ENCODE data around the gene CSPG4. TPM values are rescaled to one million over a fixed set of nuclear protein-coding genes. Genes with fewer than 3 reads are reported as not detected.

CSPG4 gene
- total RNA-seq, 1 donor from 2014 or later, result 0.07 TPM

DNA sequence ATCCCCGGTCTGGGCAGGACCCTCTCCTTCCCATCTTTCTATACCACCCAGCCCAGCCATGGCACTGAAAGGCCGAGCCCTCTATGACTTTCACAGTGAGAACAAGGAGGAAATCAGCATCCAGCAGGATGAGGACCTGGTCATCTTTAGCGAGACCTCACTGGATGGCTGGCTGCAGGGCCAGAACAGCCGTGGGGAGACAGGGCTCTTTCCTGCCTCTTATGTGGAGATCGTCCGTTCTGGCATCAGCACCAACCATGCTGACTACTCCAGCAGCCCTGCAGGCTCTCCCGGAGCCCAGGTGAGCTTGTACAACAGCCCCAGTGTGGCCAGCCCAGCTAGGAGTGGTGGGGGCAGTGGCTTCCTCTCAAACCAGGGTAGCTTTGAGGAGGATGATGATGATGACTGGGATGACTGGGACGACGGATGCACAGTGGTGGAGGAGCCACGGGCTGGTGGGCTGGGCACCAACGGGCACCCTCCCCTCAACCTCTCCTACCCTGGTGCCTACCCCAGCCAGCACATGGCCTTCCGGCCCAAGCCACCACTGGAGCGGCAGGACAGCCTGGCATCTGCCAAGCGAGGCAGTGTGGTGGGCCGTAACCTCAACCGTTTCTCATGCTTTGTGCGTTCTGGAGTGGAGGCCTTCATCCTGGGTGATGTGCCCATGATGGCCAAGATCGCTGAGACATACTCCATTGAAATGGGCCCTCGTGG, 63.4 kb downstream of the CSPG4 start:
- peak overlapping the region; percentile 89 for H3K4me3 ChIP-seq
- peaks cover 56% of the 10 kb centered on the region for H3K4me1 Mint-ChIP-seq
- H3K27me3 Mint-ChIP-seq (ENCODE audit: insufficient read depth, low read depth), result peaks cover 7% of the 10 kb centered on the region
- H3K36me3 ChIP-seq, result no peaks in the 10 kb centered on the region
- peaks cover 19% of the 10 kb centered on the region for H3K27me3 ChIP-seq
- no peaks in the 10 kb centered on the region for H3K9me3 Mint-ChIP-seq
- DNase-seq (ENCODE audit: low spot score), result no peak
- peaks cover 58% of the 10 kb centered on the region for H3K79me2 ChIP-seq (ENCODE audit: low read depth)
- H3K4me1 ChIP-seq, result peaks cover 45% of the 10 kb centered on the region
- H3K36me3 Mint-ChIP-seq, result peaks cover 16% of the 10 kb centered on the region
- H3K27ac ChIP-seq, result no peak overlapping the region
- TF ChIP-seq EZH2phosphoT487 (IDR thresholded peaks at IDR 0.05), result no peak
- TF ChIP-seq EZH2 (IDR thresholded peaks at IDR 0.05), result no peak
- TF ChIP-seq, protein P1, sequence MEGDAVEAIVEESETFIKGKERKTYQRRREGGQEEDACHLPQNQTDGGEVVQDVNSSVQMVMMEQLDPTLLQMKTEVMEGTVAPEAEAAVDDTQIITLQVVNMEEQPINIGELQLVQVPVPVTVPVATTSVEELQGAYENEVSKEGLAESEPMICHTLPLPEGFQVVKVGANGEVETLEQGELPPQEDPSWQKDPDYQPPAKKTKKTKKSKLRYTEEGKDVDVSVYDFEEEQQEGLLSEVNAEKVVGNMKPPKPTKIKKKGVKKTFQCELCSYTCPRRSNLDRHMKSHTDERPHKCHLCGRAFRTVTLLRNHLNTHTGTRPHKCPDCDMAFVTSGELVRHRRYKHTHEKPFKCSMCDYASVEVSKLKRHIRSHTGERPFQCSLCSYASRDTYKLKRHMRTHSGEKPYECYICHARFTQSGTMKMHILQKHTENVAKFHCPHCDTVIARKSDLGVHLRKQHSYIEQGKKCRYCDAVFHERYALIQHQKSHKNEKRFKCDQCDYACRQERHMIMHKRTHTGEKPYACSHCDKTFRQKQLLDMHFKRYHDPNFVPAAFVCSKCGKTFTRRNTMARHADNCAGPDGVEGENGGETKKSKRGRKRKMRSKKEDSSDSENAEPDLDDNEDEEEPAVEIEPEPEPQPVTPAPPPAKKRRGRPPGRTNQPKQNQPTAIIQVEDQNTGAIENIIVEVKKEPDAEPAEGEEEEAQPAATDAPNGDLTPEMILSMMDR (IDR thresholded peaks at IDR 0.05), result no peak
- no peaks in the 10 kb centered on the region for H3K9me3 ChIP-seq (ENCODE audit: low read depth)
- peak overlapping the region; percentile 69 for H3K27ac Mint-ChIP-seq
- H3F3A ChIP-seq (ENCODE audit: low read depth), result peaks cover 32% of the 10 kb centered on the region
- peaks cover 56% of the 10 kb centered on the region for H4K20me1 ChIP-seq (ENCODE audit: low read depth)
- H3K4me2 ChIP-seq, result peak overlapping the region; percentile 92
- H3K4me3 Mint-ChIP-seq, result peak overlapping the region; percentile 96
- no peak overlapping the region for H2AFZ ChIP-seq (replicated peaks)
- peak overlapping the region; percentile 70 for H3K9ac ChIP-seq

DNA sequence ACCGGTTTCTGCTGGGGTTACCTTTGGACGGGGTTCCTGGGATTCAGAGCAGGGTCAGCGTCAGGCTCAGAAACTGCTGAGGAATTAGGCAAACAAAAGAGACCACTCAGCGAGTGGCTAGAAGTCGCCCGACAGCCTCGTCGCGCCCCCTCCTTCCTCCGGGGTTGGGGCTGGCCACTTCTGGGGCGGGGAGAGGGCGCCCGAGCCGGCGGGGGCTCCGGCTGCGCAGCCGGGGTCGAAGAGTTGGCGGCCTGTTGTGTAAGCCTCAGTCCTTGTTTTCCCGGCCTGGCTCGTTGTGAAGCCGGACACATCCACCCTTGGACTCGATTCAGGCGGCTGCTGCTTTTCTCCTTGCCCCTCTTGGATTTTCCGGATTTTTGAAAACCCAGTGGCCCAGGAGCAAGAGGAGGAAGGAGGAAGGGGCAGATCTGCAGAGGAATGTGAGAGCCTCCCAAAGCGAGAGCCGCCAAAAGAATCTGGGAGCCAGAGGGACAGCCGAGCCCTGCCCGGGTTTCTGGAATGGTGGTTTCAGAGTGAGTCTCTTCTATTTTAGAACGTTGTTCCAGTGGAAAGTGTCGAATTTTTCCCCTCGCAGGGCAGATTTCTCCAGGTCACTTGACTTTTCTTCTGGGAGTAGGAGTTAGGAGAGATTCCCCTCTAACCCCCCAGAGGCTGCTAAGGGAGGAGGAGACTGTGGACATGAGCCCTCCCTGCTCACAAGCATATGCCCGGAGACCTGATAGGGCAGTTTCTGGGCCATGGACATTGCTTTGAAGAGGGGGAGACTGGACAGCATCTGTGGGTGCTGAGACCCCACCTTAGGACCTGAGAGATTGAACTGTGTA, 64.3 kb downstream of the CSPG4 start:
- peaks cover 51% of the 10 kb centered on the region for H3K79me2 ChIP-seq (ENCODE audit: low read depth)
- no peaks in the 10 kb centered on the region for H3K9me3 ChIP-seq (ENCODE audit: low read depth)
- H3K27me3 ChIP-seq, result peaks cover 19% of the 10 kb centered on the region
- DNase-seq (ENCODE audit: low spot score), result peak; percentile 88
- Mint-ChIP-seq H3K4me1 (peaks cover 58% of the 10 kb centered on the region), H3K27ac (peak overlapping the region; percentile 96), H3K36me3 (peaks cover 16% of the 10 kb centered on the region), H3K27me3 (ENCODE audit: insufficient read depth, low read depth) (peaks cover 10% of the 10 kb centered on the region), H3K9me3 (no peaks in the 10 kb centered on the region), H3K4me3 (peak overlapping the region; percentile 96)
- H3K9ac ChIP-seq, result peak overlapping the region; percentile 70
- peak overlapping the region; percentile 89 for H2AFZ ChIP-seq (replicated peaks)
- H3F3A ChIP-seq (ENCODE audit: low read depth), result peaks cover 32% of the 10 kb centered on the region
- H3K27ac ChIP-seq, result peak overlapping the region; percentile 94
- TF ChIP-seq, protein P1 (IDR thresholded peaks at IDR 0.05), result no peak
- no peak for TF ChIP-seq EZH2 (IDR thresholded peaks at IDR 0.05)
- TF ChIP-seq EZH2phosphoT487 (IDR thresholded peaks at IDR 0.05), result no peak
- peaks cover 48% of the 10 kb centered on the region for H4K20me1 ChIP-seq (ENCODE audit: low read depth)
- H3K4me1 ChIP-seq, result peaks cover 43% of the 10 kb centered on the region
- peak overlapping the region; percentile 89 for H3K4me3 ChIP-seq
- no peaks in the 10 kb centered on the region for H3K36me3 ChIP-seq
- H3K4me2 ChIP-seq, result peak overlapping the region; percentile 92

DNA sequence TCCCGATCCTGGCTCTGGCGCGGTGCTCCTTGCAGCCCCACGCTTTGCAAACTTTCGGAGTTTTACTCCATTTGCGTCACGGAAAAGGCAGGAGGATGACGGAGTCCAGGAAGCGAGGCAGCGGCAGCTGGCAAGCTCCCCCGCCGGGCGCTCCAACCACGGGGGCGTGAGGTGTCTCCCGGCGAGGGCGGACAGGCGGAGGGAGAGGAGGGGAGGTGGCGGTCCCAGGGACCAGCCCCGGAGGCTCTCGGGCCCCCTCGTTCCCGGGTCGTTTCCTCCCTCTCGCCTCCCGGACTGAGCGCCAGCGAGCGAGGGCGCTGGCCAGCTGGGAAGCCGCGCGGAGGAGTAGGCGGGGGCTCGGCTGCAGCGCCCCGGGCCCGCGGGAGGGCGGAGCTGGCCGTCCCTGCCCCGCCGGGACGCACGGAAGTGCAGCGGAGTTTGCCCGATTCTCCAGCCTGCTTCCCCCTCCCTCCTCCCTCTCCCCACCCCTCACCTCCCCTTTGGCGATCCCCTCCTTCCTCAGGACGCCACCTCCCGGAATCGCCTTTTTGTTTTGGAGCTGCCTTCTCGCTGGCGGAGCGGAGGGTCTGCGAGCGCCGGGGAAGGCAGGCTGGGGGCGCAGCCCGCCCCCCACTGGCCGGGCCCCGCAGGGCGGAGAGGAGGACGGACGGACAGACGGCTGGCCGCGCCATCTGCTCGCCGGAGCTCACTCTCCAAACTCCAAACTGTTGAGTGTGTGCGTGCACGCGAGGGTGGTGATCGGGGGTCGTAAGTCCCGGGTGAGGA, 65.1 kb downstream of the CSPG4 start, which contains the start of gene SNX33:
TSS of gene SNX33 (plus strand) at position 543 of the 786 bp plus-strand sequence. CDS start 1,191 bp downstream, outside the sequence.
- Mint-ChIP-seq H3K27ac (peak within 1 kb of the TSS; percentile 96), H3K9me3 (no peaks in the 10 kb centered on the region), H3K4me3 (peak within 1 kb of the TSS; percentile 96), H3K4me1 (peaks cover 50% of the 10 kb centered on the region), H3K36me3 (peaks cover 16% of the 10 kb centered on the region), H3K27me3 (ENCODE audit: insufficient read depth, low read depth) (peaks cover 10% of the 10 kb centered on the region)
- H3K4me2 ChIP-seq, result peak within 1 kb of the TSS; percentile 92
- H3K27ac ChIP-seq, result peak within 1 kb of the TSS; percentile 94
- peaks cover 34% of the 10 kb centered on the region for H3K4me1 ChIP-seq
- peak; percentile 95 for DNase-seq (ENCODE audit: low spot score)
- H3K27me3 ChIP-seq, result peaks cover 19% of the 10 kb centered on the region
- peaks cover 32% of the 10 kb centered on the region for H3F3A ChIP-seq (ENCODE audit: low read depth)
- no peaks in the 10 kb centered on the region for H3K36me3 ChIP-seq
- peak within 1 kb of the TSS; percentile 70 for H3K9ac ChIP-seq
- peaks cover 42% of the 10 kb centered on the region for H3K79me2 ChIP-seq (ENCODE audit: low read depth)
- H4K20me1 ChIP-seq (ENCODE audit: low read depth), result peaks cover 40% of the 10 kb centered on the region
- no peaks in the 10 kb centered on the region for H3K9me3 ChIP-seq (ENCODE audit: low read depth)
- peak within 1 kb of the TSS; percentile 89 for H2AFZ ChIP-seq (replicated peaks)
- peak within 1 kb of the TSS; percentile 89 for H3K4me3 ChIP-seq
- no peak for TF ChIP-seq EZH2phosphoT487 (IDR thresholded peaks at IDR 0.05)
- TF ChIP-seq, protein P1 (IDR thresholded peaks at IDR 0.05), result peak; percentile 67
